Measurements from ENCODE around the gene EFNA2. TPM values are rescaled to one million over a fixed set of nuclear protein-coding genes. Genes with fewer than 3 reads are reported as not detected.

The EFNA2 gene
- total RNA-seq, 2 experiments from 2014 or later: not detected

GRCh38 chr19:1264801-1265614 is 20.7 kb upstream of the EFNA2 start:
- Mint-ChIP-seq H3K4me3 (peak overlapping the region; percentile 44), H3K27me3 (peaks cover 3% of the 10 kb centered on the region), H3K9me3 (no peaks in the 10 kb centered on the region), H3K36me3 (ENCODE audit: low read depth) (peaks cover 10% of the 10 kb centered on the region), H3K4me1 (peaks cover 51% of the 10 kb centered on the region), H3K27ac (peak overlapping the region; percentile 65)
- ChIA-PET POLR2A (interaction anchor here (0.9 to 10.9 kb wide), 5 partner anchors 7 to 21 kb away, joined by 4 to 266 read pairs (median 119); partner anchors contain the start of genes ATP5F1D and FAM174C), CTCF (interaction anchor here (1.4 to 11.2 kb wide), 4 partner anchors 11 to 244 kb away, joined by 3 to 412 read pairs (median 24); partner anchors contain the start of gene RNU6-2)
- DNase-seq: no peak

- peak; percentile 59 for DNase-seq
- POLR2A ChIA-PET: interaction anchor here (1.0 to 10.9 kb wide), 6 partner anchors 8 to 198 kb away, joined by 5 to 266 read pairs (median 67); partner anchors contain the start of genes ARHGAP45, ATP5F1D, FAM174C and MIDN
- H3K4me1 Mint-ChIP-seq: peaks cover 57% of the 10 kb centered on the region
- CTCF ChIA-PET: interaction anchor here (1.0 to 11.2 kb wide), 7 partner anchors 12 to 244 kb away, joined by 3 to 412 read pairs (median 5); partner anchors contain the start of gene RNU6-2
- peaks cover 16% of the 10 kb centered on the region for H3K36me3 Mint-ChIP-seq (ENCODE audit: low read depth)
- peaks cover 3% of the 10 kb centered on the region for H3K27me3 Mint-ChIP-seq
- H3K27ac Mint-ChIP-seq: peak overlapping the region; percentile 52
- H3K9me3 Mint-ChIP-seq: no peaks in the 10 kb centered on the region
- H3K4me3 Mint-ChIP-seq: peak overlapping the region; percentile 58
Observed at GRCh38 chr19:1265615-1266128, 20.0 kb upstream of the EFNA2 start.

GRCh38 chr19:1266129-1266915 is 19.4 kb upstream of the EFNA2 start:
- Mint-ChIP-seq H3K9me3 (no peaks in the 10 kb centered on the region), H3K4me1 (peaks cover 62% of the 10 kb centered on the region), H3K4me3 (peak overlapping the region; percentile 58), H3K36me3 (ENCODE audit: low read depth) (peaks cover 22% of the 10 kb centered on the region), H3K27me3 (peaks cover 3% of the 10 kb centered on the region), H3K27ac (peak overlapping the region; percentile 52)
- peak; percentile 92 for DNase-seq
- POLR2A ChIA-PET: interaction anchor here (0.7 to 10.9 kb wide), 8 partner anchors 8 to 199 kb away, joined by 3 to 266 read pairs (median 14); partner anchors contain the start of genes ARHGAP45, ATP5F1D, FAM174C and MIDN
- CTCF ChIA-PET: interaction anchor here (0.6 to 11.2 kb wide), 19 partner anchors 9 to 619 kb away, joined by 3 to 412 read pairs (median 3); partner anchors contain the start of genes ABHD17A, ARHGAP45, ATP5F1D and FAM174C

- Mint-ChIP-seq H3K4me1 (peaks cover 62% of the 10 kb centered on the region), H3K27ac (no peak overlapping the region), H3K36me3 (ENCODE audit: low read depth) (peaks cover 23% of the 10 kb centered on the region), H3K4me3 (peak overlapping the region; percentile 27), H3K27me3 (peaks cover 3% of the 10 kb centered on the region), H3K9me3 (no peaks in the 10 kb centered on the region)
- CTCF ChIA-PET: interaction anchor here (0.6 to 11.2 kb wide), 17 partner anchors 8 to 618 kb away, joined by 3 to 412 read pairs (median 4); partner anchors contain the start of genes ABHD17A, ARHGAP45, ATP5F1D and FAM174C
- peak; percentile 76 for DNase-seq
- POLR2A ChIA-PET: interaction anchor here (1.0 to 10.9 kb wide), 8 partner anchors 9 to 200 kb away, joined by 3 to 266 read pairs (median 14); partner anchors contain the start of genes ARHGAP45, ATP5F1D, FAM174C and MIDN
Observed at GRCh38 chr19:1266916-1267476, 18.7 kb upstream of the EFNA2 start.

GRCh38 chr19:1267477-1268225 is 18.0 kb upstream of the EFNA2 start:
- no peak for DNase-seq

GRCh38 chr19:1268226-1269064 is 17.2 kb upstream of the EFNA2 start:
- no peaks in the 10 kb centered on the region for H3K9me3 Mint-ChIP-seq
- H3K4me1 Mint-ChIP-seq: peaks cover 64% of the 10 kb centered on the region
- peak overlapping the region; percentile 42 for H3K27ac Mint-ChIP-seq
- ChIA-PET CTCF (interaction anchor here (0.6 to 11.2 kb wide), 8 partner anchors 11 to 222 kb away, joined by 3 to 412 read pairs (median 10); partner anchors contain the start of genes ATP5F1D and REEP6), POLR2A (interaction anchor here (0.6 to 10.9 kb wide), 49 partner anchors 10 to 628 kb away, joined by 3 to 266 read pairs (median 6); partner anchors contain the start of genes ABCA7, ARHGAP45, ATP5F1D and CBARP)
- peaks cover 3% of the 10 kb centered on the region for H3K27me3 Mint-ChIP-seq
- H3K4me3 Mint-ChIP-seq: peak overlapping the region; percentile 51
- H3K36me3 Mint-ChIP-seq (ENCODE audit: low read depth): peaks cover 34% of the 10 kb centered on the region
- no peak for DNase-seq

More at GRCh38 chr19:1267477-1268225, 18.0 kb upstream of the EFNA2 start:
- POLR2A ChIA-PET: interaction anchor here (1.4 to 10.9 kb wide), 4 partner anchors 10 to 137 kb away, joined by 3 to 266 read pairs (median 140); partner anchors contain the start of gene ATP5F1D
- H3K9me3 Mint-ChIP-seq: no peaks in the 10 kb centered on the region
- CTCF ChIA-PET: interaction anchor here (2.4 to 11.2 kb wide), 3 partner anchors 14 to 26 kb away, joined by 23 to 412 read pairs (median 44); partner anchors contain the start of gene ATP5F1D
- H3K27ac Mint-ChIP-seq: no peak overlapping the region
- peak overlapping the region; percentile 27 for H3K4me3 Mint-ChIP-seq
- H3K4me1 Mint-ChIP-seq: peaks cover 64% of the 10 kb centered on the region
- peaks cover 3% of the 10 kb centered on the region for H3K27me3 Mint-ChIP-seq
- H3K36me3 Mint-ChIP-seq (ENCODE audit: low read depth): peaks cover 28% of the 10 kb centered on the region

GRCh38 chr19:1269065-1269477 is 16.6 kb upstream of the EFNA2 start, which contains the start of gene CIRBP:
CIRBP (plus strand) TSS chr19:1269332; CDS start chr19:1270934, 1,602 bp downstream.
- Mint-ChIP-seq H3K27ac (peak within 1 kb of the TSS; percentile 85), H3K27me3 (peaks cover 3% of the 10 kb centered on the region), H3K9me3 (no peaks in the 10 kb centered on the region), H3K4me3 (peak within 1 kb of the TSS; percentile 91), H3K36me3 (ENCODE audit: low read depth) (peaks cover 41% of the 10 kb centered on the region), H3K4me1 (peaks cover 70% of the 10 kb centered on the region)
- ChIA-PET POLR2A (interaction anchor here (0.6 to 10.9 kb wide), 55 partner anchors 10 to 628 kb away, joined by 3 to 266 read pairs (median 6); partner anchors contain the start of genes ABCA7, ARHGAP45, ATP5F1D and CBARP), CTCF (interaction anchor here (0.6 to 11.2 kb wide), 7 partner anchors 11 to 240 kb away, joined by 3 to 412 read pairs (median 6); partner anchors contain the start of genes ATP5F1D and REEP6)
- peak; percentile 100 for DNase-seq

GRCh38 chr19:1269478-1270212 is 16.0 kb upstream of the EFNA2 start:
- peak overlapping the region; percentile 85 for H3K27ac Mint-ChIP-seq
- no peaks in the 10 kb centered on the region for H3K9me3 Mint-ChIP-seq
- DNase-seq: peak; percentile 89
- POLR2A ChIA-PET: interaction anchor here (0.6 to 10.9 kb wide), 48 partner anchors 9 to 627 kb away, joined by 3 to 266 read pairs (median 6); partner anchors contain the start of genes ABCA7, ARHGAP45, ATP5F1D and CBARP
- CTCF ChIA-PET: interaction anchor here (1.0 to 11.2 kb wide), 6 partner anchors 10 to 240 kb away, joined by 3 to 412 read pairs (median 8); partner anchors contain the start of gene ATP5F1D
- peaks cover 71% of the 10 kb centered on the region for H3K4me1 Mint-ChIP-seq
- H3K36me3 Mint-ChIP-seq (ENCODE audit: low read depth): peaks cover 44% of the 10 kb centered on the region
- H3K4me3 Mint-ChIP-seq: peak overlapping the region; percentile 91
- peaks cover 3% of the 10 kb centered on the region for H3K27me3 Mint-ChIP-seq

- peak overlapping the region; percentile 91 for H3K4me3 Mint-ChIP-seq
- H3K36me3 Mint-ChIP-seq (ENCODE audit: low read depth): peaks cover 45% of the 10 kb centered on the region
- peaks cover 3% of the 10 kb centered on the region for H3K27me3 Mint-ChIP-seq
- no peak for DNase-seq
- ChIA-PET CTCF (no interaction called here), POLR2A (interaction anchor here (0.9 to 5.4 kb wide), 7 partner anchors 12 to 382 kb away, joined by 3 to 266 read pairs (median 20); partner anchors contain the start of genes ARHGAP45, ATP5F1D, CNN2 and TCF3)
- peak overlapping the region; percentile 85 for H3K27ac Mint-ChIP-seq
- H3K4me1 Mint-ChIP-seq: peaks cover 67% of the 10 kb centered on the region
- no peaks in the 10 kb centered on the region for H3K9me3 Mint-ChIP-seq
Observed at GRCh38 chr19:1270213-1270853, 15.3 kb upstream of the EFNA2 start.
